ENCODE data around the gene FYB2. TPM values are rescaled to one million over a fixed set of nuclear protein-coding genes. Genes with fewer than 3 reads are reported as not detected.

Gene FYB2
- total RNA-seq, 4 donors from 2014 or later = 0.26 to 8.6 (median 4.7) TPM

DNA sequence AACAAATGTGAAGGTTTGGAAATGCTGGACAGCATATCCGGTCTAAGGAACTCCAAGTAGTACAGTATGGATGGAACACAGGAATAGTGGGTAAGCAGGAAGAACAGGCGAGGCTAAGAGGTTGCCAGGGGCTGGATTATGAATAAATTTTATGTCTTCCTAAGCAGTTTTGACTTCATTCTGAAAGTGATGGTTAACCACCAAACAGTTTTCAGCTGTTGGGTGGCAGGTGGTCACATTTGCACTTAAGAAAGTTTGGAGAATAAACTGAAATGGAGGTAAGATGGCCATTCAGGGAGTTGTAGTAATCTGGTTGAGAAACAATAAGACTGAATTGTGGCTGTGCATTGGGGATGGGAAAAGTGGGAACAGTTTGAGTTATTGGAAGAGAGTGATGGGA, 90.2 kb downstream of the FYB2 start:
- Histone ChIP-seq H3K4me3 (no peak overlapping the region), H3K27me3 (no peaks in the 10 kb centered on the region), H3K36me3 (no peaks in the 10 kb centered on the region), H3K4me1 (no peaks in the 10 kb centered on the region), H3K27ac (no peak overlapping the region), H3K9me3 (no peaks in the 10 kb centered on the region)
- TF ChIP-seq POLR2A (IDR thresholded peaks at IDR 0.05) = no peak
- TF ChIP-seq, protein P1, sequence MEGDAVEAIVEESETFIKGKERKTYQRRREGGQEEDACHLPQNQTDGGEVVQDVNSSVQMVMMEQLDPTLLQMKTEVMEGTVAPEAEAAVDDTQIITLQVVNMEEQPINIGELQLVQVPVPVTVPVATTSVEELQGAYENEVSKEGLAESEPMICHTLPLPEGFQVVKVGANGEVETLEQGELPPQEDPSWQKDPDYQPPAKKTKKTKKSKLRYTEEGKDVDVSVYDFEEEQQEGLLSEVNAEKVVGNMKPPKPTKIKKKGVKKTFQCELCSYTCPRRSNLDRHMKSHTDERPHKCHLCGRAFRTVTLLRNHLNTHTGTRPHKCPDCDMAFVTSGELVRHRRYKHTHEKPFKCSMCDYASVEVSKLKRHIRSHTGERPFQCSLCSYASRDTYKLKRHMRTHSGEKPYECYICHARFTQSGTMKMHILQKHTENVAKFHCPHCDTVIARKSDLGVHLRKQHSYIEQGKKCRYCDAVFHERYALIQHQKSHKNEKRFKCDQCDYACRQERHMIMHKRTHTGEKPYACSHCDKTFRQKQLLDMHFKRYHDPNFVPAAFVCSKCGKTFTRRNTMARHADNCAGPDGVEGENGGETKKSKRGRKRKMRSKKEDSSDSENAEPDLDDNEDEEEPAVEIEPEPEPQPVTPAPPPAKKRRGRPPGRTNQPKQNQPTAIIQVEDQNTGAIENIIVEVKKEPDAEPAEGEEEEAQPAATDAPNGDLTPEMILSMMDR (IDR thresholded peaks at IDR 0.05) = no peak
- intact Hi-C loops (cut with DNase I; ENCODE audit: low total_unique reads) = no loop called here
- no peak for DNase-seq

DNA sequence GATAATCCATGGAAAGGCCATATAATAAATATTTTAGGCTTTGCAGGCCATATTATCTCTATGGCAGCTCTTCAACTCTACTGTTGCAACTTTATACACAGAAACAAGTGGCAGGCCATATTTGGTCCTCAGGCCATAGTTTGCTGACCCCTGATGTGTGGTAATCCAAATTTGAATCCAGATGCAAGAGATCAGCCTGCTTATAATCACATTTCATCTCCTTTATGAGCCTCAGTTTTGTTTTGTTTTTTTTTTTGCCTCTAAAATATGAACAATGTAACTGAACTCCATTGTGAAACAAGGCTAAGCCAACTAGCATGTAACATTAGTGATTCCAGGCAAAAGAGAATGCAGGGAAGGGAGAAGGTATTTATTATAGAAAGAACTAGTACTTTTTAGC, 92.5 kb downstream of the FYB2 start:
- Histone ChIP-seq H3K4me1 (no peaks in the 10 kb centered on the region), H3K27ac (no peak overlapping the region), H3K9me3 (no peaks in the 10 kb centered on the region), H3K4me3 (no peak overlapping the region), H3K36me3 (no peaks in the 10 kb centered on the region), H3K27me3 (no peaks in the 10 kb centered on the region)
- DNase-seq = no peak
- intact Hi-C loops (cut with DNase I; ENCODE audit: low total_unique reads) = no loop called here
- TF ChIP-seq POLR2A (IDR thresholded peaks at IDR 0.05) = no peak
- TF ChIP-seq, protein P1 (IDR thresholded peaks at IDR 0.05) = no peak

GRCh38 chr1:56719171-56719570, 100.0 kb downstream of the FYB2 start:
- no peaks in the 10 kb centered on the region for H3K9me3 ChIP-seq
- no peak for TF ChIP-seq POLR2A (IDR thresholded peaks at IDR 0.05)
- TF ChIP-seq, protein P1 (IDR thresholded peaks at IDR 0.05) = no peak
- no peaks in the 10 kb centered on the region for H3K36me3 ChIP-seq
- H3K27ac ChIP-seq = no peak overlapping the region
- H3K4me3 ChIP-seq = no peak overlapping the region
- no peak for DNase-seq
- intact Hi-C loops (cut with DNase I; ENCODE audit: low total_unique reads) = no loop called here
- no peaks in the 10 kb centered on the region for H3K4me1 ChIP-seq
- no peaks in the 10 kb centered on the region for H3K27me3 ChIP-seq

DNA sequence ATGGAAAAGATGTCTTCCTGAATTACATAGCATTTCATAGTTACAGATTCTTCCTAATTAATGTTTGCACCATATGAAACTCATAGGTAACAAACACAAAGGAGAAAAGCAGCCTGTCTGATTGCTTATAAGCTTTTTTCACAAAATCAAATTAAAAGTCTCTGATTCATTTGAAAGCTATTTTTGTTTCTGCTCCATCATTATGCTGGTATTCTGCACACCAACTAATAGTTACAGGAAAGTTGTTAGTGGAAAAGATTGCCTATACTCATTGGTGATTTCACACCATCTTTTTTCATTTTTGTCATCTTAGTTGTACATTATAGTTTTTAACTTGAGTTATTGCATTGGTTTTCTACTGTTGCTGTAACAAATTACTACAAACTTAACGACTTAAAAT, 104.0 kb downstream of the FYB2 start:
- Histone ChIP-seq H3K36me3 (no peaks in the 10 kb centered on the region), H3K9me3 (no peaks in the 10 kb centered on the region), H3K4me3 (no peak overlapping the region), H3K27me3 (no peaks in the 10 kb centered on the region), H3K4me1 (no peaks in the 10 kb centered on the region), H3K27ac (no peak overlapping the region)
- no peak for DNase-seq
- intact Hi-C loops (cut with DNase I; ENCODE audit: low total_unique reads) = no loop called here
- TF ChIP-seq, protein P1 (IDR thresholded peaks at IDR 0.05) = no peak
- TF ChIP-seq POLR2A (IDR thresholded peaks at IDR 0.05) = no peak

DNA sequence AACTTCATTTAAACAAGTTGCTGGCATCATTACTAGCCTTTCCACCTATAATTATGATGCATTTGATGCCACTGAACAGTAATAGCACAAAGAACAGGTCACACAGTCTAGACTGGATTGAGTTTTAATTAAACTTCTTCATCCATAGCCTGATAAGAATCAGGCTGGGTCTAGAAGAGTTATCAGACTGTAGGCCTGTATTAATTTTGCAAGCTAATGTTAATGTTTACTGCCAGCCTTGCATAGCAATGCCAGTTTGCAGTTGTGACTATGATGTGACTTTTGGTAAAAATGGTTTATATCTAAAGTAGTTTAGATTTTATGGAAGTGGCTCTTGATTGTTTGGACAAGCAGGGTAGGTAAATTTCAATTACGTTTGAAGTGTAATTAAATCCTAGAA, 106.1 kb downstream of the FYB2 start:
- H3K36me3 ChIP-seq = no peaks in the 10 kb centered on the region
- DNase-seq = no peak
- TF ChIP-seq, protein P1 (IDR thresholded peaks at IDR 0.05) = no peak
- no peak for TF ChIP-seq POLR2A (IDR thresholded peaks at IDR 0.05)
- intact Hi-C loops (cut with DNase I; ENCODE audit: low total_unique reads) = no loop called here
- H3K4me1 ChIP-seq = no peaks in the 10 kb centered on the region
- H3K27me3 ChIP-seq = no peaks in the 10 kb centered on the region
- H3K4me3 ChIP-seq = no peak overlapping the region
- H3K27ac ChIP-seq = no peak overlapping the region
- H3K9me3 ChIP-seq = no peaks in the 10 kb centered on the region
